NCI-H748 treated with DMSO at 0.1 percent for 48 hours (cell line): ENCODE results near the gene TCF12.
A peak's percentile ranks its signal among the peaks of the same experiment; 100 is the strongest.

Source experiments
- DNase-seq: peaks from one replicate; lab custom pipeline; 2025; lab: John Stamatoyannopoulos, UW

Gene TCF12

GRCh38 chr15:57320631-57321220 lies 402.3 kb downstream of the TCF12 start:
- no peak for DNase-seq

- no peak for DNase-seq
Observed at GRCh38 chr15:57321485-57321884, 403.0 kb downstream of the TCF12 start.

- peak; percentile 8 for DNase-seq
Observed at GRCh38 chr15:57321973-57322601, 403.6 kb downstream of the TCF12 start.

GRCh38 chr15:57322602-57323250 lies 404.3 kb downstream of the TCF12 start:
- no peak for DNase-seq

- no peak for DNase-seq
Observed at GRCh38 chr15:57323299-57323805, 404.9 kb downstream of the TCF12 start.

- DNase-seq: peak; percentile 29
Observed at GRCh38 chr15:57323806-57324589, 405.6 kb downstream of the TCF12 start.

GRCh38 chr15:57324590-57324890 lies 406.1 kb downstream of the TCF12 start:
- no peak for DNase-seq

- DNase-seq: no peak
Observed at GRCh38 chr15:57324944-57325679, 406.7 kb downstream of the TCF12 start.

GRCh38 chr15:57326196-57326595 lies 407.8 kb downstream of the TCF12 start:
- DNase-seq: no peak

GRCh38 chr15:57327985-57328471 lies 409.6 kb downstream of the TCF12 start:
- no peak for DNase-seq

- DNase-seq: no peak
Observed at GRCh38 chr15:57328479-57328878, 410.0 kb downstream of the TCF12 start.

- no peak for DNase-seq
Observed at GRCh38 chr15:57328897-57329296, 410.5 kb downstream of the TCF12 start.

GRCh38 chr15:57329582-57330367 lies 411.3 kb downstream of the TCF12 start:
- DNase-seq: no peak

GRCh38 chr15:57330619-57331340 lies 412.3 kb downstream of the TCF12 start:
- no peak for DNase-seq

- no peak for DNase-seq
Observed at GRCh38 chr15:57332326-57332725, 413.9 kb downstream of the TCF12 start.

GRCh38 chr15:57333487-57333886 lies 415.0 kb downstream of the TCF12 start:
- no peak for DNase-seq

- DNase-seq: no peak
Observed at GRCh38 chr15:57334257-57334656, 415.8 kb downstream of the TCF12 start.

GRCh38 chr15:57335293-57335715 lies 416.9 kb downstream of the TCF12 start:
- DNase-seq: no peak

GRCh38 chr15:57335719-57336118 lies 417.3 kb downstream of the TCF12 start:
- no peak for DNase-seq

GRCh38 chr15:57337868-57338411 lies 419.5 kb downstream of the TCF12 start:
- DNase-seq: no peak
